ENCODE measurements around the gene DARS1.

GRCh38 chr2:136016427-136016826 lies 31.0 kb upstream of the DARS1 start:
- TF ChIP-seq PATZ1 (CRISPR knock-in tag; IDR thresholded peaks at IDR 0.05; ENCODE audit: borderline replicate concordance): no peak
- TF ChIP-seq ZNF565 (CRISPR knock-in tag; conservative IDR thresholded peaks at IDR 0.05; ENCODE audit: low read depth): no peak
- TF ChIP-seq GLIS3 (CRISPR knock-in tag; IDR thresholded peaks at IDR 0.05): no peak
- TF ChIP-seq ZFP30 (CRISPR knock-in tag; IDR thresholded peaks at IDR 0.05): no peak
- TF ChIP-seq ZFP3 (CRISPR knock-in tag; IDR thresholded peaks at IDR 0.05): no peak
- no peak for TF ChIP-seq CSRNP3 (CRISPR knock-in tag; IDR thresholded peaks at IDR 0.05)
